Osteocyte (in vitro differentiated cells): ENCODE measurements around the gene PXT1. TPM values are rescaled to one million over a fixed set of nuclear protein-coding genes. Genes with fewer than 3 reads are reported as not detected.

Experiments
- DNase-seq: peaks from one replicate; pipeline ENCODE4 v3.0.0; 2021; ENCODE audit warnings: mixed read lengths; ENCODE audit not compliant: unreplicated experiment; ENCODE audit errors: extremely low spot score
- H3K27ac Mint-ChIP-seq: one replicate; pipeline ENCODE4 v1.8.0; 2021; ENCODE audit warnings: mild to moderate bottlenecking, mixed read lengths; ENCODE audit not compliant: unreplicated experiment
- H3K27me3 Mint-ChIP-seq: one replicate; pipeline ENCODE4 v1.8.0; 2021; ENCODE audit warnings: mixed read lengths; ENCODE audit not compliant: unreplicated experiment
- H3K36me3 Mint-ChIP-seq: one replicate; pipeline ENCODE4 v1.8.0; 2021; ENCODE audit warnings: mixed read lengths; ENCODE audit not compliant: unreplicated experiment
- H3K4me1 Mint-ChIP-seq: one replicate; pipeline ENCODE4 v1.8.0; 2021; ENCODE audit warnings: mixed read lengths; ENCODE audit not compliant: unreplicated experiment
- H3K4me3 Mint-ChIP-seq: one replicate; pipeline ENCODE4 v1.8.0; 2021; ENCODE audit warnings: mild to moderate bottlenecking, moderate library complexity, mixed read lengths; ENCODE audit not compliant: unreplicated experiment
- H3K9me3 Mint-ChIP-seq: one replicate; pipeline ENCODE4 v1.8.0; 2021; ENCODE audit warnings: mixed read lengths; ENCODE audit not compliant: unreplicated experiment
- CTCF ChIP-seq: fragments of 200-600 bp; sonication (generic); IDR thresholded peaks from 2 replicates; pipeline ENCODE4 v1.5.0; 2021; ENCODE audit warnings: antibody characterized with exemption, mild to moderate bottlenecking, moderate library complexity
- long read RNA-seq: library from polyadenylated mRNA; unstranded; transcript quantifications from one replicate; pipeline ENCODE4 v2.0.0, GENCODE V29; 2021
- total RNA-seq: library from RNA; stranded (reverse); gene quantifications from 2 replicates; pipeline ENCODE4 v1.2.1, GENCODE V29; 2021

Gene PXT1
- not detected in 2 replicates for total RNA-seq
- long read RNA-seq: 0 reads

GRCh38 chr6:36442671-36443470 is at the start of gene PXT1, which contains the start of gene KCTD20:
Gene PXT1 (minus strand): TSS chr6:36442854. CDS start chr6:36426082, 16,772 bp downstream.
Gene KCTD20 (plus strand): TSS chr6:36443000. CDS start chr6:36470098, 27,098 bp downstream.
- H3K27ac Mint-ChIP-seq: peak within 1 kb of the TSS; percentile 97
- peak; percentile 94 for DNase-seq
- no peaks in the 10 kb centered on the region for H3K9me3 Mint-ChIP-seq
- H3K27me3 Mint-ChIP-seq: no peaks in the 10 kb centered on the region
- H3K36me3 Mint-ChIP-seq: peaks cover 2% of the 10 kb centered on the region
- peaks cover 41% of the 10 kb centered on the region for H3K4me1 Mint-ChIP-seq
- no peak for TF ChIP-seq CTCF
- H3K4me3 Mint-ChIP-seq: peak within 1 kb of the TSS; percentile 95

- Mint-ChIP-seq H3K36me3 (peaks cover 53% of the 10 kb centered on the region), H3K4me1 (peaks cover 18% of the 10 kb centered on the region)
Measured at GRCh38 chr6:36492092-36492491, 49.4 kb upstream of the PXT1 start.

GRCh38 chr6:36491378-36491965 is 48.8 kb upstream of the PXT1 start:
- no peak for TF ChIP-seq CTCF
- Mint-ChIP-seq H3K27me3 (no peaks in the 10 kb centered on the region), H3K4me1 (peaks cover 18% of the 10 kb centered on the region), H3K27ac (peak overlapping the region; percentile 27), H3K4me3 (no peak overlapping the region), H3K9me3 (no peaks in the 10 kb centered on the region), H3K36me3 (peaks cover 52% of the 10 kb centered on the region)
- no peak for DNase-seq

More at GRCh38 chr6:36492092-36492491, 49.4 kb upstream of the PXT1 start:
- no peak for TF ChIP-seq CTCF
- H3K27ac Mint-ChIP-seq: no peak overlapping the region
- H3K4me3 Mint-ChIP-seq: no peak overlapping the region
- no peaks in the 10 kb centered on the region for H3K27me3 Mint-ChIP-seq
- H3K9me3 Mint-ChIP-seq: no peaks in the 10 kb centered on the region
- DNase-seq: no peak

- Mint-ChIP-seq H3K27ac (peak overlapping the region; percentile 18), H3K9me3 (no peaks in the 10 kb centered on the region), H3K4me3 (no peak overlapping the region), H3K36me3 (peaks cover 49% of the 10 kb centered on the region), H3K4me1 (peaks cover 15% of the 10 kb centered on the region), H3K27me3 (no peaks in the 10 kb centered on the region)
- TF ChIP-seq CTCF: no peak
- DNase-seq: no peak
Measured at GRCh38 chr6:36489426-36489825, 46.8 kb upstream of the PXT1 start.

- Mint-ChIP-seq H3K27me3 (no peaks in the 10 kb centered on the region), H3K4me3 (no peak overlapping the region), H3K27ac (no peak overlapping the region), H3K9me3 (no peaks in the 10 kb centered on the region), H3K4me1 (peaks cover 15% of the 10 kb centered on the region), H3K36me3 (peaks cover 46% of the 10 kb centered on the region)
- no peak for TF ChIP-seq CTCF
- DNase-seq: no peak
Measured at GRCh38 chr6:36488221-36488620, 45.6 kb upstream of the PXT1 start.
